LNCAP (cell line): ENCODE data around the gene SLC9A9.

ENCODE experiments used
- TF ChIP-seq, protein P1 (sequence below): fragments of 450-650 bp; IDR thresholded peaks from 2 replicates; pipeline ENCODE4 v1.5.1; 2017; ENCODE audit warnings: mild to moderate bottlenecking

SLC9A9 gene

DNA sequence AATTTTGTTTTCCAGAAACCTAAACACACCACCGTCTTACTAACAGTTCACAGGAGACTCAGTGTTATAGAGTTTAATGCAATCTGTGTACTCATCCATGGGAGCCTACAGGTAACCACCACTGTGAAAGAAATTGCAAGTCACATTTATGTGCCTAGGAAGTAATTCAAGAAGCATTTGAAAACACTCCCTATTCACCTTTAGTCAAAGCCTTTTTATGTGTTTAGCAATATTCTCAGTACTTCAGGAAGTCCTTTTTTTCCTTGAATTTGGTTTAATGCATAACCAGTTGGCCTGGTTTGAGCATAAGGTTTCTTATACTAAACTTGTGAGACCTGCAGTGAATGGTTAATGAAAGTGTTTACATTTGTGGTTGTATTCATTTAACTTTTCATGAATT lies 382.6 kb downstream of the SLC9A9 start:
- TF ChIP-seq, protein P1, sequence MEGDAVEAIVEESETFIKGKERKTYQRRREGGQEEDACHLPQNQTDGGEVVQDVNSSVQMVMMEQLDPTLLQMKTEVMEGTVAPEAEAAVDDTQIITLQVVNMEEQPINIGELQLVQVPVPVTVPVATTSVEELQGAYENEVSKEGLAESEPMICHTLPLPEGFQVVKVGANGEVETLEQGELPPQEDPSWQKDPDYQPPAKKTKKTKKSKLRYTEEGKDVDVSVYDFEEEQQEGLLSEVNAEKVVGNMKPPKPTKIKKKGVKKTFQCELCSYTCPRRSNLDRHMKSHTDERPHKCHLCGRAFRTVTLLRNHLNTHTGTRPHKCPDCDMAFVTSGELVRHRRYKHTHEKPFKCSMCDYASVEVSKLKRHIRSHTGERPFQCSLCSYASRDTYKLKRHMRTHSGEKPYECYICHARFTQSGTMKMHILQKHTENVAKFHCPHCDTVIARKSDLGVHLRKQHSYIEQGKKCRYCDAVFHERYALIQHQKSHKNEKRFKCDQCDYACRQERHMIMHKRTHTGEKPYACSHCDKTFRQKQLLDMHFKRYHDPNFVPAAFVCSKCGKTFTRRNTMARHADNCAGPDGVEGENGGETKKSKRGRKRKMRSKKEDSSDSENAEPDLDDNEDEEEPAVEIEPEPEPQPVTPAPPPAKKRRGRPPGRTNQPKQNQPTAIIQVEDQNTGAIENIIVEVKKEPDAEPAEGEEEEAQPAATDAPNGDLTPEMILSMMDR = no peak

DNA sequence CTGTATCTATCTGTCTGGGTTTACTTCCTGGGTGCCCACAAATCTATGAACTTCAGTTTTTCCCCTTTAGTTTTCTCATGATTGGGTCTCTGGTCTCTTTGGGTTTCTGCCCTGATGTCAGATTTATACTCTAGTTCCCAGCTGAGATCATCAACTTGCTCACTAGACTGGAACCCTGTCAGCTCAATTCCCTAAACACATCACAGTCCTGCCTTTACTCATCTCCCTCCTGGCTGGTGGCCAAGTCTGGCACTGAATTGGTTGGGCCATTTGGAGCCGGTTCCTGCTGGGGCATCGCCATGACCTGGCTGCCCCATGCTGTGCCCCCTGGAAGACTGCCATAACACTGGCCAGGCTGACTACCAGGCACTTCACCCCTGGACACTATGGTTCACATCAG lies 383.4 kb downstream of the SLC9A9 start:
- TF ChIP-seq, protein P1 = no peak

DNA sequence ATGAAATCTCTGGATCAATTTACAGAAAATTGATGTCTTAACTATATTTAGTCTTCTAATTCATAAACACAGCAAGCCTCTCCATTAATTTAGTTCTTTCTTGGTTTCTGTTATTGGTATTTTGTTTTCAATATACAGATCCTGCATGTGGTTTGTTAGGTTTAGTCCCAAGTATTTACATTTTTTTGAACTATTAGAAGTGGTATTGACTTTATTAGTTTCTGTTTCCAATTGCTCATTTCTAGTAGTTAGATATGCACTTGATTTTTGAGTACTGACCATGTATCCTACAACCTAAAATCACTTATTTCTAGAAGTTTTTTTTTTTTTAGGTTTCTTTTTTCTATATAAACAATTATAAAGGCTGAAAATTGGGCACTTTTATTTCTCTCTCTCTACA lies 392.8 kb downstream of the SLC9A9 start:
- TF ChIP-seq, protein P1 = no peak

DNA sequence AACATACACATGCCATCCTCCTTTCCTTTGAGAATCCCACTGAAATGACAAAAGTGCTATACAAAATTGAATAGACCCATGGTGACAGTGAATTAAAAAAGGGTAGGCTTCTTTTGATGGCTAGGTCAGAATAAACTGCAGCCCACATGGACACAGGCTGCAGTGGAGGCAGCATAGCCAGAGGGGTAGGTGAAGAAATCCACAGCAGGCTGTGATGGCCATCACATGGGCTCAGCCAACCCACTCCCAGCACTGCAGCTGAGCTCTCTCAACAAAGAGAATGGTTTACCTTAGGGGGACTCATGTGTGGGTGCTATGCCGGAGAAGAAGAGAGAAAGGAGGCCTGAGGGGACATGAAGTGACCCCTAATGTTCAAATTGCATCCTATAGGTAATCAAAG lies 397.6 kb downstream of the SLC9A9 start:
- TF ChIP-seq, protein P1 = no peak

DNA sequence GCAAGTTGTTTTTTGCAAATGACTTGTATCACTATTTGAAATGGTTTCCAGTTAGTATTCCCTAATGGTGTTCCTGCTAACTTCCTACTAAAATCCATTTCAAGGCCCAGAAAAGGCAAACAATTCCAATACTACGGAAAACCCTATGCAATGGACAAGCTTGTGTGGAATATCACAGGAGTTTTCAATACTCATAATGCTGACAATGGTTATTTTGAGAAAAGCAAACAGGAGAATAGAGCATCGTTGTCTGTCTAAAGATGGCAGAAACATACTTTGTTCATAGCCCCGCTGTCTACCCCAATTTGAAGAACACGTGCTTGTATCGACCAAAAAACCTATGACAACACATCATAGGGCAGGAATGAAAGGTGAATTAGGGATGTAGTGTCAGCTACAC lies 400.8 kb downstream of the SLC9A9 start:
- TF ChIP-seq, protein P1 = no peak

DNA sequence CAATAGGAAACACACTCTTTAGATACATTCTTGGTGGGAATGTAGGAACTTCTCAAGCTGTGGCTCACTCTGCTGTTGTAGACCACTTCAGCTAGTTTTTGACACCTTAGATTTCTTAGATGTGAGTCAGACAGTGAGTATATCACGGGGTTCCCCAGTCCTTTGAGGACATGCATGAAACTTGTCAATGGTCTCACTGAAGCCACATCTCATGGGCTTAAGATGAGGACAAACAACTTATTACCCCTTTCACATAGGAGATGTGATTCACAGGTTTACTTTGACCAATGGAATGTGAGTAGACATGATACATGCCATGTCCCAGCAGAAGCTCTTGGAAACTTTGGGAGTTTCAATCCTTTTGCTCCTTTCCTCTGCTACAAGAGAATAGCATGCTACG lies 403.1 kb downstream of the SLC9A9 start:
- TF ChIP-seq, protein P1 = no peak

DNA sequence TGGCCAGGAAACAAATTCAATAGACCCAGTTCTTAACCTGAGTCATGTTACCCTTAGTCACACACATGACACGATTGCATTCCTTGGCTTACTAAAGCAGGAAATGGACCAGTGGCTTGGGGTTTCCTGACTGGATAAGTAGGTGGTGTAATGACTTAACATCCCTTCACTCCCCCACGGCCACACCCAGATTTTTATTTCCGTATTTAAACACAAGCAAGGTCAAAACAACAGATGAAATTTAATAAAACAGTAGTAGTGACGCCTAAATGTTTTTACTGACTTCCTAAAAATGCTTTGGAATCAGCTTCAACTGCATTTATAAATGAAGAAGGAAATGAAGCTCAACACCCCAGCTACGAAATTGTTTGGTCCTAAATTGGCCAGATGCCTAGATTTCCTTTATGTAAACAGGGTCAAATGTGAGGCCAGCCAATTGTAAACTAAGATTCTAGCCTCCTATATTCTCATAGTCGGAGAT lies 404.4 kb downstream of the SLC9A9 start:
- TF ChIP-seq, protein P1 = no peak

DNA sequence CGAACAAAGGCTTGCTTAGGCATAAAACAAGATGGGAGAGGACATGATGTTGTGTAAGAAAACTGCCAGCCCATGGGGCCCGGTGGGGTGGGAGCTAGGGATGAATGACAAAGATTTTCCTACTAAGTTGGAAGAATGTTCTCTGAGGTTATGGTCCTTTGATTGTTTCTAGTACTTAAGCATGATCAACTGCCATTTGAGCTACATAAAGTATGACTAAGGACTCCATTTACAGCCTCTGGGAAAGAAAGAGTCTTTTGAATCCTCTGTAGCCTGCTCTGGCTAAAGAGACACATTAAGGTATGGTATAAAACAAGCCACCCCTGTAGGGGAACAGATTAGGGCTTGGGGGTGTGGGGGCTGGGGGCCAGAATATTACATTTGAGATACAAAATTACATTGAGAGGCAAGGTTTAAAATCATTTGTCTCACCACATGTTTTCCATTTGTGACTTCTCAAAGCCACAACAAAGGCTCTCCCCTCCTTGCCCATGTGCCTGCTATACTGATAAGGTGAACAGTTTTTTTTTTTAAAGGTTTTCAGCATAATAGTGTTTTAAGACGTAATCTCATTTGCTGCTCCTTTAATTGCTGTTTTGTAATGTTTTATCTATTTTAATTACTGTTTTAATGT lies 405.3 kb downstream of the SLC9A9 start:
- TF ChIP-seq, protein P1 = no peak
